ENCODE results near the gene ZER1. TPM values are rescaled to one million over a fixed set of nuclear protein-coding genes. Genes with fewer than 3 reads are reported as not detected.

ZER1 gene
- total and polyA plus RNA-seq, 2 of the 4 experiments (the other 2 are of a cell fraction) = 7.7 to 34.9 TPM

GRCh38 chr9:128712451-128713410, 59.0 kb downstream of the ZER1 start:
- dilution Hi-C loops (cut with HindIII; ENCODE audit: low sequenced_read_pairs, unreplicated experiment) = no loop called here
- no peak overlapping the region for H4K8ac ChIP-seq (ENCODE audit: low read depth in 2 of 2, low read length in 2 of 2)
- no peak overlapping the region for H3K14ac ChIP-seq (replicated peaks; ENCODE audit: low read depth, low read length)
- no TSS peak for BruUV-seq (replicated peaks)
- no peaks in the 10 kb centered on the region for H3K9me3 ChIP-seq (ENCODE audit: control insufficient read depth, insufficient read depth, low read length)
- H3K4ac ChIP-seq (ENCODE audit: low read depth, low read length) = no peak overlapping the region
- no peaks in the 10 kb centered on the region for H3K79me1 ChIP-seq (ENCODE audit: low read depth in 1 of 2, low read length in 2 of 2)
- no peaks in the 10 kb centered on the region for H3K27me3 ChIP-seq (ENCODE audit: control insufficient read depth, insufficient read depth, low read length)
- DNase-seq (no peak), ATAC-seq (ENCODE audit: low read depth) (no peak)
- in situ Hi-C loops (cut with MboI; ENCODE audit: low sequenced_read_pairs) = no loop called here
- H3K18ac ChIP-seq (ENCODE audit: low read depth, low read length) = no peak overlapping the region
- H3K36me3 ChIP-seq (ENCODE audit: control insufficient read depth, insufficient read depth, low read length) = no peaks in the 10 kb centered on the region
- H2BK5ac ChIP-seq (ENCODE audit: low read depth, low read length, poor library complexity, severe bottlenecking) = no peak overlapping the region
- ChIA-PET CTCF (interaction anchor here (0.6 kb wide), 1 partner anchor 82 kb away, joined by 6 read pairs; no protein-coding TSS in a partner anchor), POLR2A (ENCODE audit: unreplicated experiment) (no interaction called here)
- no peak for TF ChIP-seq CHD1 (IDR thresholded peaks at IDR 0.05; ENCODE audit: low read depth, low read length)
- no peak for TF ChIP-seq FOS (IDR thresholded peaks at IDR 0.05; ENCODE audit: low read depth, low read length)
- no peak for TF ChIP-seq MAFK (IDR thresholded peaks at IDR 0.05; ENCODE audit: low read depth, low read length)
- TF ChIP-seq POLR2A (IDR thresholded peaks at IDR 0.05; ENCODE audit: low read depth, low read length) = no peak
- TF ChIP-seq RAD21 (IDR thresholded peaks at IDR 0.05; ENCODE audit: low read length) = no peak
- no peak for TF ChIP-seq MAZ (IDR thresholded peaks at IDR 0.05; ENCODE audit: borderline replicate concordance, low read depth, low read length)
- TF ChIP-seq RFX5 (IDR thresholded peaks at IDR 0.05; ENCODE audit: low read depth, low read length) = no peak
- TF ChIP-seq SMC3 (IDR thresholded peaks at IDR 0.05; ENCODE audit: low read depth, low read length) = no peak
- no peak for TF ChIP-seq USF2 (IDR thresholded peaks at IDR 0.05; ENCODE audit: low read depth, low read length)
- no peaks in the 10 kb centered on the region for H3K4me1 ChIP-seq (ENCODE audit: control insufficient read depth, insufficient read depth, low read length)
- no peak overlapping the region for H3K4me3 ChIP-seq (ENCODE audit: insufficient read depth, low read depth, low read length)
- H2BK120ac ChIP-seq (ENCODE audit: low read depth, low read length) = no peak overlapping the region
- no peak overlapping the region for H2BK20ac ChIP-seq (ENCODE audit: low read depth, low read length)
- H3K9ac ChIP-seq (ENCODE audit: low read depth, low read length) = no peak overlapping the region
- intact Hi-C loops (cut with micrococcal nuclease) = no loop called here
- no peak overlapping the region for H2AK9ac ChIP-seq (replicated peaks; ENCODE audit: low read depth, low read length, poor library complexity)
- H3K27ac ChIP-seq (ENCODE audit: insufficient read depth, low read length) = no peak overlapping the region
- no peaks in the 10 kb centered on the region for H4K20me1 ChIP-seq (ENCODE audit: insufficient read depth, low read length)
- H4K91ac ChIP-seq (ENCODE audit: insufficient read depth, low read depth, low read length) = no peak overlapping the region
- H4K5ac ChIP-seq (ENCODE audit: low read depth, low read length) = no peak overlapping the region
- 97% methylated on average over 6 of the region's 26 CpGs; no CpG with 5 or more reads in 1 of the 2 experiments for WGBS, 2 experiments (ENCODE audit: extremely low coverage in 2 of 2, insufficient read length in 1 of 2)
- H3K56ac ChIP-seq (ENCODE audit: extremely low read depth, insufficient read depth, low read length) = no peak overlapping the region
- H3K9me1 ChIP-seq (ENCODE audit: insufficient read depth, low read length) = no peaks in the 10 kb centered on the region
- no peak overlapping the region for H2AK5ac ChIP-seq (ENCODE audit: low read depth, low read length)
- H3K23ac ChIP-seq (ENCODE audit: low read depth, low read length) = no peak overlapping the region
- no peak overlapping the region for H2BK15ac ChIP-seq (ENCODE audit: low read depth, low read length)
- H2AFZ ChIP-seq (replicated peaks; ENCODE audit: low read length, poor library complexity) = no peak overlapping the region
- no peak overlapping the region for H3K4me2 ChIP-seq (ENCODE audit: low read depth, low read length)
